Endothelial cell of umbilical vein (primary cell): ENCODE results near the gene RBM15B. TPM values are rescaled to one million over a fixed set of nuclear protein-coding genes. Genes with fewer than 3 reads are reported as not detected.

Source experiments
- BruUV-seq: library from RNA; stranded (reverse); fragments of 400-500 nt; replicated peaks from 2 replicates; lab custom pipeline; 2021; lab: Mats Ljungman, UMichigan
- CTCF ChIA-PET: fragments of 300-600, 350-600 bp; sonication (Branson Sonifier 250); formaldehyde crosslinking; loops from one replicate; lab custom pipeline; 2021; ENCODE audit warnings: antibody characterized with exemption, inconsistent platforms; lab: Charles Lee
- POLR2A ChIA-PET: fragments of 300-600, 350-600 bp; sonication (Branson Sonifier 250); formaldehyde crosslinking; loops from one replicate; lab custom pipeline; 2021; ENCODE audit warnings: antibody characterized with exemption, inconsistent platforms; lab: Charles Lee
- DNase-seq: peaks from one replicate; pipeline ENCODE4 v3.0.0-alpha.2; 2011; ENCODE audit warnings: low read depth, low spot score
- FAIRE-seq: peaks from 2 replicates; lab custom pipeline; 2011; peaks lifted over from hg19 to GRCh38; lab: Jason Lieb, UNC
- H2AFZ ChIP-seq: 2 replicates; pipeline ENCODE4 v1.6.0; 2012; ENCODE audit warnings: low read depth, low read length, control low read depth, inconsistent platforms
- H3K27ac ChIP-seq: 2 replicates; pipeline ENCODE4 v1.5.1; 2011; ENCODE audit warnings: low read depth, mild to moderate bottlenecking, control low read depth, low read length, moderate library complexity; ENCODE audit not compliant: insufficient read depth
- H3K27me3 ChIP-seq, 2 experiments: 2 replicates each; pipeline versions ENCODE4 v1.6.0 to v1.6.1; 2011; ENCODE audit warnings: low read length in 2 of 2, mixed read lengths in 1 of 2; ENCODE audit not compliant: control insufficient read depth in 2 of 2, insufficient read depth in 2 of 2
- H3K36me3 ChIP-seq, 2 experiments: 2 replicates in 1 of 2; 3 replicates in 1 of 2; pipeline ENCODE4 v1.5.1; 2011; ENCODE audit warnings: low read length in 2 of 2, mild to moderate bottlenecking in 1 of 2, moderate library complexity in 1 of 2; ENCODE audit not compliant: control insufficient read depth in 2 of 2, insufficient read depth in 2 of 2; ENCODE audit errors: extremely low read depth in 1 of 2
- H3K4me1 ChIP-seq: 3 replicates; pipeline ENCODE4 v1.5.1; 2011; ENCODE audit warnings: mild to moderate bottlenecking, low read length; ENCODE audit not compliant: control insufficient read depth, insufficient read depth; ENCODE audit errors: extremely low read depth
- H3K4me2 ChIP-seq: 2 replicates; pipeline ENCODE4 v1.6.1; 2011; ENCODE audit warnings: low read length, control low read depth, mixed read lengths; ENCODE audit not compliant: insufficient read depth
- H3K4me3 ChIP-seq, 3 experiments: fragments of 200-600 bp in 1 of 3; sonication (generic), shearing (Covaris generic) in 1 of 3; replicated peaks in 1 of 3; 2 replicates each; pipeline ENCODE4 v1.5.1; 2011 to 2016; ENCODE audit warnings: control low read depth in 3 of 3, low read length in 3 of 3, mild to moderate bottlenecking in 2 of 3, inconsistent platforms in 1 of 3, low read depth in 1 of 3, moderate library complexity in 1 of 3; ENCODE audit not compliant: insufficient read depth in 1 of 3
- H3K79me2 ChIP-seq: 2 replicates; pipeline ENCODE4 v1.6.0; 2012; ENCODE audit warnings: low read length, inconsistent platforms; ENCODE audit not compliant: control insufficient read depth, insufficient read depth
- H3K9ac ChIP-seq: replicated peaks from 2 replicates; pipeline ENCODE3; 2011; ENCODE audit warnings: low read length, control low read depth; ENCODE audit not compliant: insufficient read depth; ENCODE audit errors: extremely low read depth
- H3K9me1 ChIP-seq: replicated peaks from 3 replicates; pipeline ENCODE4 v1.6.0; 2011; ENCODE audit warnings: mild to moderate bottlenecking, low read length; ENCODE audit not compliant: control insufficient read depth, insufficient read depth; ENCODE audit errors: extremely low read depth
- H3K9me3 ChIP-seq: replicated peaks from 2 replicates; pipeline ENCODE4 v1.5.1; 2012; ENCODE audit warnings: low read length, inconsistent platforms; ENCODE audit not compliant: control insufficient read depth, insufficient read depth
- H4K20me1 ChIP-seq: replicated peaks from 2 replicates; pipeline ENCODE3; 2011; ENCODE audit warnings: mild to moderate bottlenecking, low read length; ENCODE audit not compliant: control insufficient read depth, insufficient read depth; ENCODE audit errors: extremely low read depth
- CTCF ChIP-seq, 2 donors: IDR thresholded peaks; 1 replicate in 1 of 2; 2 replicates in 1 of 2; pipeline ENCODE4 v1.5.1; 2011; ENCODE audit warnings: low read length in 2 of 2, mild to moderate bottlenecking in 2 of 2, moderate library complexity in 2 of 2, control low read depth in 1 of 2, inconsistent platforms in 1 of 2, low read depth in 1 of 2; ENCODE audit not compliant: insufficient read depth in 1 of 2; ENCODE audit errors: extremely low read depth in 1 of 2
- EZH2 ChIP-seq: IDR thresholded peaks from 2 replicates; pipeline ENCODE4 v1.6.1; 2012; ENCODE audit warnings: borderline replicate concordance, low read depth, mild to moderate bottlenecking, moderate library complexity, low read length, inconsistent platforms; ENCODE audit not compliant: severe bottlenecking
- GATA2 ChIP-seq: IDR thresholded peaks from 2 replicates; pipeline ENCODE4 v1.7.0; 2011; ENCODE audit warnings: low read depth, mild to moderate bottlenecking, moderate library complexity, mixed read lengths, low read length; ENCODE audit not compliant: insufficient read length, insufficient read depth
- dilution Hi-C: fragments of 300-500 bp; cut with MboI; formaldehyde crosslinking; loops from one replicate; pipeline ENCODE4 v1.15.0; 2019; ENCODE audit warnings: low sequenced_read_pairs; ENCODE audit not compliant: extremely low pct_ligation_motif_present
- intact Hi-C: fragments of 100-400 bp; cut with micrococcal nuclease; formaldehyde crosslinking; loops from one replicate; pipeline ENCODE4 v1.10.0; 2022
- polyA plus RNA-seq, 4 experiments: library from polyadenylated mRNA; depleted of rRNA in 3 of 4; stranded (reverse) in 3 of 4; unstranded in 1 of 4; fragments of >200 nt; gene quantifications; 2 replicates each; pipeline versions ENCODE4 v1.2.1 to v1.2.3, GENCODE V29; 2011 to 2012; ENCODE audit warnings: missing spikeins in 1 of 4
- total RNA-seq: library from RNA; stranded (reverse); gene quantifications from 2 replicates; pipeline ENCODE4 v1.2.3, GENCODE V29; 2021

Gene RBM15B
- total and polyA plus RNA-seq, 2 donors (not counting 3 experiments of a cell fraction or from before 2014, with no cell fraction given) = 19.9 to 39.1 TPM

GRCh38 chr3:51388286-51389029, 2.6 kb upstream of the RBM15B start:
- dilution Hi-C loops = no loop called here
- ChIA-PET CTCF (interaction anchor here (0.6 to 3.2 kb wide), 19 partner anchors 9 to 1858 kb away, joined by 3 to 20 read pairs (median 6); partner anchors contain the start of genes DCAF1, HEMK1 and MAPKAPK3), POLR2A (no interaction called here)
- peak; percentile 28 for FAIRE-seq
- H3K9me3 ChIP-seq = no peaks in the 10 kb centered on the region
- no peaks in the 10 kb centered on the region for H3K27me3 ChIP-seq
- peak overlapping the region; percentile 13 for H3K4me2 ChIP-seq
- no peak overlapping the region for H2AFZ ChIP-seq
- TF ChIP-seq GATA2 = no peak
- TF ChIP-seq CTCF (IDR thresholded peaks at IDR 0.05; ENCODE audit: extremely low read depth in 1 of 2, insufficient read depth in 1 of 2, low read depth in 1 of 2, low read length in 2 of 2) = peak in 1 of 2 donors; percentile 26
- no peak for TF ChIP-seq EZH2
- peaks cover 43% of the 10 kb centered on the region for H3K4me1 ChIP-seq
- no TSS peak for BruUV-seq
- H3K9me1 ChIP-seq = no peaks in the 10 kb centered on the region
- H4K20me1 ChIP-seq = no peaks in the 10 kb centered on the region
- intact Hi-C loops = loop anchor here (1.0 to 10.0 kb wide), 2 partner anchors 281 to 556 kb away; partner anchors contain the start of genes PARP3 and RRP9
- H3K27ac ChIP-seq = no peak overlapping the region
- no peak overlapping the region for H3K9ac ChIP-seq
- no peak overlapping the region for H3K4me3 ChIP-seq
- DNase-seq = no peak
- H3K79me2 ChIP-seq = peaks cover 65% of the 10 kb centered on the region
- H3K36me3 ChIP-seq = peaks cover 15 to 30% of the 10 kb centered on the region in 2 experiments
